ENCODE data around the gene HEXIM1. TPM values are rescaled to one million over a fixed set of nuclear protein-coding genes. Genes with fewer than 3 reads are reported as not detected.

HEXIM1 gene
- total RNA-seq, 1 experiment from 2014 or later, result 59.1 TPM

- POLR2A ChIA-PET, result interaction anchor here (0.5 kb wide), 1 partner anchor 82 kb away, joined by 10 read pairs; no protein-coding TSS in a partner anchor
- H3K9me3 ChIP-seq (ENCODE audit: control insufficient read depth, insufficient read depth, low read depth, low read length), result no peaks in the 10 kb centered on the region
- in situ Hi-C loops (cut with HindIII; ENCODE audit: low pct_unique_long_range_greater_than_20kb, low sequenced_read_pairs) (no loop called here), intact Hi-C loops (cut with micrococcal nuclease; ENCODE audit: unreplicated experiment) (no loop called here)
- no peak for TF ChIP-seq CTCF (IDR thresholded peaks at IDR 0.05)
- DNase-seq (ENCODE audit: low read depth, low spot score), result no peak
- no peak overlapping the region for H3K4me3 ChIP-seq (ENCODE audit: low read depth in 2 of 2, low read length in 2 of 2)
- no peak for ATAC-seq
- peaks cover 3% of the 10 kb centered on the region; the same call in 1 of the 2 replicates for H3K36me3 ChIP-seq (ENCODE audit: control insufficient read depth, insufficient read depth, low read length)
- H3K4me1 ChIP-seq (ENCODE audit: control insufficient read depth, insufficient read depth, low read length), result peaks cover 10% of the 10 kb centered on the region
- CTCF ChIA-PET, result interaction anchor here (1.9 kb wide), 1 partner anchor 10 kb away, joined by 8 read pairs; the partner anchor contains the start of gene ACBD4
- no TSS peak for BruUV-seq (replicated peaks)
- no peak overlapping the region for H3K27ac ChIP-seq (ENCODE audit: low read length)
- no peaks in the 10 kb centered on the region for H3K27me3 ChIP-seq (ENCODE audit: control insufficient read depth, insufficient read depth, low read length)
Measured at GRCh38 chr17:45145035-45145389, 3.3 kb upstream of the HEXIM1 start.

GRCh38 chr17:45146166-45146565 lies 2.1 kb upstream of the HEXIM1 start:
- in situ Hi-C loops (cut with HindIII; ENCODE audit: low pct_unique_long_range_greater_than_20kb, low sequenced_read_pairs) (no loop called here), intact Hi-C loops (cut with micrococcal nuclease; ENCODE audit: unreplicated experiment) (no loop called here)
- CTCF ChIA-PET, result interaction anchor here (0.6 to 1.9 kb wide), 2 partner anchors 11 to 227 kb away, joined by 3 to 8 read pairs; partner anchors contain the start of gene ACBD4
- no TSS peak for BruUV-seq (replicated peaks)
- H3K27ac ChIP-seq (ENCODE audit: low read length), result peak overlapping the region; percentile 90; the same call in 1 of the 2 replicates
- TF ChIP-seq TCF7L2 (IDR thresholded peaks at IDR 0.05; ENCODE audit: low read depth, low read length) (no peak), POLR2AphosphoS5 (IDR thresholded peaks at IDR 0.05; ENCODE audit: low read depth, low read length) (no peak), CTCF (IDR thresholded peaks at IDR 0.05) (no peak), SIN3A (IDR thresholded peaks at IDR 0.05; ENCODE audit: borderline replicate concordance, insufficient read depth, low read depth, low read length) (no peak), REST (IDR thresholded peaks at IDR 0.05; ENCODE audit: insufficient read depth in 1 of 2, low read depth in 2 of 2, low read length in 1 of 2) (no peak)
- no peak for DNase-seq (ENCODE audit: low read depth, low spot score)
- ATAC-seq, result no peak
- H3K36me3 ChIP-seq (ENCODE audit: control insufficient read depth, insufficient read depth, low read length), result peaks cover 4% of the 10 kb centered on the region
- POLR2A ChIA-PET, result no interaction called here
- no peaks in the 10 kb centered on the region for H3K9me3 ChIP-seq (ENCODE audit: control insufficient read depth, insufficient read depth, low read depth, low read length)
- no peaks in the 10 kb centered on the region for H3K27me3 ChIP-seq (ENCODE audit: control insufficient read depth, insufficient read depth, low read length)
- H3K4me1 ChIP-seq (ENCODE audit: control insufficient read depth, insufficient read depth, low read length), result peaks cover 10% of the 10 kb centered on the region
- no peak overlapping the region for H3K4me3 ChIP-seq (ENCODE audit: low read depth in 2 of 2, low read length in 2 of 2)

Measured in Panc1 (cell line).